ENCODE results near the gene NTF3. TPM values are rescaled to one million over a fixed set of nuclear protein-coding genes. Genes with fewer than 3 reads are reported as not detected.

NTF3 gene
- total RNA-seq, 1 donor from 2014 or later, result 8.9 TPM

DNA sequence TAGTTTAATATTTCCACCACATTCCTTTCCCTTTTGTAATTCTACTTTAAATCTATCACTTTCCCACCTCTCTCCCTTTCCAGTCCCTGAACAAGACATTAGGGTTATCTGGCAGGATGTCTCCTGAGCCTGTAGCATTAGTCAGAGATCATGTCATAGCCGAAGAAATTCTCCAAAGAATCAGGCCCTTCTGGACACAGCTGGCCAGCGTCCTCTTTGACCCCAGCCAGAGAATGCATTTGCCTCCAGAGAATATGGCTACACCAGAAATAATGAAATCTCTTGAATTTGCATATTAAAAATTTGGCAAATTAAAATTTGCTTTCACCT is 56.7 kb downstream of the NTF3 start:
- Histone ChIP-seq H4K20me1 (ENCODE audit: insufficient read depth, low read length) (no peaks in the 10 kb centered on the region), H3K27me3 (ENCODE audit: insufficient read depth, low read length) (no peaks in the 10 kb centered on the region), H3K4me1 (ENCODE audit: insufficient read depth, low read length) (peaks cover 15% of the 10 kb centered on the region), H3K4me2 (ENCODE audit: low read length) (peak overlapping the region; percentile 46), H3K9ac (ENCODE audit: low read length) (no peak overlapping the region), H3K4me3 (ENCODE audit: insufficient read depth, low read depth, low read length) (no peak overlapping the region), H3K27ac (ENCODE audit: low read depth, low read length) (peak overlapping the region; percentile 9), H2AFZ (ENCODE audit: low read depth, low read length) (no peak overlapping the region), H3K9me3 (ENCODE audit: insufficient read depth, low read depth, low read length) (no peaks in the 10 kb centered on the region), H3K79me2 (ENCODE audit: insufficient read depth, low read length) (peaks cover 4% of the 10 kb centered on the region), H3K36me3 (ENCODE audit: insufficient read depth, low read length) (no peaks in the 10 kb centered on the region)
- Mint-ChIP-seq H3K36me3 (ENCODE audit: low read depth, unreplicated experiment) (peaks cover 6% of the 10 kb centered on the region), H3K4me3 (ENCODE audit: unreplicated experiment) (no peak overlapping the region), H3K27me3 (ENCODE audit: low read depth, unreplicated experiment) (peaks cover 4% of the 10 kb centered on the region), H3K9me3 (ENCODE audit: unreplicated experiment) (no peaks in the 10 kb centered on the region), H3K27ac (ENCODE audit: unreplicated experiment) (peak overlapping the region; percentile 66), H3K4me1 (ENCODE audit: low read depth, unreplicated experiment) (peaks cover 25% of the 10 kb centered on the region)
- TF ChIP-seq EZH2 (IDR thresholded peaks at IDR 0.05; ENCODE audit: insufficient read depth, low read length) (no peak), CTCF (IDR thresholded peaks at IDR 0.05; ENCODE audit: insufficient read depth, low read depth, low read length) (no peak)
- FAIRE-seq (no peak), DNase-seq (ENCODE audit: low read depth) (peak; percentile 41)

DNA sequence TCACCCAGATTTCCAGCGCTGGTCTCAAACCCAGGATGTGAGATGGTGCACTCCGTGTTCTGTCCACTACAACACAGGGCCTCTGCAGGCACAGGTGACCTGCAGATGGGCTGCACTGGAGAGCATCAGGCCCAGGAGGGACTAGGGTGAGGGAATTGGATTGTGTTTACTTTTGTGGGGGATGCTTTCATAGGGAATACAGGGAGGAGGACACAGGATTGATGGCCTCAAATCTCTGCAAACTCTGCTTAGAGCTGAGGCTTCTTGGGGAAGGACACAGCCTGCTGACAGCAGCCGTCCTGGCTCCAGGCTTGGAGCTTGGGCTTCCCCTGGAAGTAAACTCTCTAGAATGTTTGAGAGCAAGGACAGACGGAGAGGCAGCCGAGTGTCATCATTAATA is 57.1 kb downstream of the NTF3 start:
- Histone ChIP-seq H2AFZ (ENCODE audit: low read depth, low read length) (no peak overlapping the region), H3K36me3 (ENCODE audit: insufficient read depth, low read length) (no peaks in the 10 kb centered on the region), H3K27ac (ENCODE audit: low read depth, low read length) (no peak overlapping the region), H3K9me3 (ENCODE audit: insufficient read depth, low read depth, low read length) (no peaks in the 10 kb centered on the region), H3K4me1 (ENCODE audit: insufficient read depth, low read length) (peaks cover 15% of the 10 kb centered on the region), H3K4me3 (ENCODE audit: insufficient read depth, low read depth, low read length) (no peak overlapping the region), H4K20me1 (ENCODE audit: insufficient read depth, low read length) (no peaks in the 10 kb centered on the region), H3K79me2 (ENCODE audit: insufficient read depth, low read length) (peaks cover 4% of the 10 kb centered on the region), H3K27me3 (ENCODE audit: insufficient read depth, low read length) (no peaks in the 10 kb centered on the region), H3K4me2 (ENCODE audit: low read length) (peak overlapping the region; percentile 46), H3K9ac (ENCODE audit: low read length) (no peak overlapping the region)
- H3K4me3 Mint-ChIP-seq (ENCODE audit: unreplicated experiment), result no peak overlapping the region
- peaks cover 4% of the 10 kb centered on the region for H3K27me3 Mint-ChIP-seq (ENCODE audit: low read depth, unreplicated experiment)
- peaks cover 25% of the 10 kb centered on the region for H3K4me1 Mint-ChIP-seq (ENCODE audit: low read depth, unreplicated experiment)
- no peaks in the 10 kb centered on the region for H3K9me3 Mint-ChIP-seq (ENCODE audit: unreplicated experiment)
- H3K27ac Mint-ChIP-seq (ENCODE audit: unreplicated experiment), result no peak overlapping the region
- no peak for DNase-seq (ENCODE audit: low read depth)
- no peak for FAIRE-seq
- H3K36me3 Mint-ChIP-seq (ENCODE audit: low read depth, unreplicated experiment), result peaks cover 6% of the 10 kb centered on the region
- no peak for TF ChIP-seq EZH2 (IDR thresholded peaks at IDR 0.05; ENCODE audit: insufficient read depth, low read length)
- TF ChIP-seq CTCF (IDR thresholded peaks at IDR 0.05; ENCODE audit: insufficient read depth, low read depth, low read length), result no peak

- peaks cover 8% of the 10 kb centered on the region for H3K36me3 Mint-ChIP-seq (ENCODE audit: low read depth, unreplicated experiment)
- TF ChIP-seq CTCF (IDR thresholded peaks at IDR 0.05; ENCODE audit: insufficient read depth, low read depth, low read length) (no peak), EZH2 (IDR thresholded peaks at IDR 0.05; ENCODE audit: insufficient read depth, low read length) (no peak)
- FAIRE-seq, result no peak
Observed at GRCh38 chr12:5489760-5490406, 58.0 kb downstream of the NTF3 start.

More at GRCh38 chr12:5489760-5490406, 58.0 kb downstream of the NTF3 start:
- Histone ChIP-seq H3K4me2 (ENCODE audit: low read length) (no peak overlapping the region), H3K27me3 (ENCODE audit: insufficient read depth, low read length) (no peaks in the 10 kb centered on the region), H3K4me3 (ENCODE audit: insufficient read depth, low read depth, low read length) (no peak overlapping the region), H3K79me2 (ENCODE audit: insufficient read depth, low read length) (peaks cover 4% of the 10 kb centered on the region), H3K9ac (ENCODE audit: low read length) (no peak overlapping the region), H3K27ac (ENCODE audit: low read depth, low read length) (no peak overlapping the region), H4K20me1 (ENCODE audit: insufficient read depth, low read length) (no peaks in the 10 kb centered on the region), H3K36me3 (ENCODE audit: insufficient read depth, low read length) (no peaks in the 10 kb centered on the region), H3K9me3 (ENCODE audit: insufficient read depth, low read depth, low read length) (no peaks in the 10 kb centered on the region), H2AFZ (ENCODE audit: low read depth, low read length) (no peak overlapping the region), H3K4me1 (ENCODE audit: insufficient read depth, low read length) (peaks cover 15% of the 10 kb centered on the region)
- H3K4me3 Mint-ChIP-seq (ENCODE audit: unreplicated experiment), result no peak overlapping the region
- H3K27me3 Mint-ChIP-seq (ENCODE audit: low read depth, unreplicated experiment), result peaks cover 3% of the 10 kb centered on the region
- DNase-seq (ENCODE audit: low read depth), result no peak
- no peak overlapping the region for H3K27ac Mint-ChIP-seq (ENCODE audit: unreplicated experiment)
- H3K9me3 Mint-ChIP-seq (ENCODE audit: unreplicated experiment), result no peaks in the 10 kb centered on the region
- H3K4me1 Mint-ChIP-seq (ENCODE audit: low read depth, unreplicated experiment), result peaks cover 25% of the 10 kb centered on the region

Measured in astrocyte (in vitro differentiated cells and primary cell).